SK-N-SH (cell line): ENCODE results near the gene CFAP43. TPM values are rescaled to one million over a fixed set of nuclear protein-coding genes. Genes with fewer than 3 reads are reported as not detected.
A peak's percentile ranks its signal among the peaks of the same experiment; 100 is the strongest.

ENCODE experiments used
- CTCF ChIA-PET: fragments of 300-600, 350-600 bp; formaldehyde crosslinking; extraction: SDS; loops from one replicate; lab custom pipeline; 2021; lab: Yijun Ruan, JAX
- POLR2A ChIA-PET: fragments of 350-600 bp; sonication (Branson Sonifier 250); formaldehyde crosslinking; extraction: SDS; loops from one replicate; lab custom pipeline; 2020; ENCODE audit warnings: antibody characterized with exemption, inconsistent platforms; lab: Yijun Ruan, JAX
- DNase-seq: peaks from one replicate; pipeline ENCODE4 v3.0.0; 2012
- H2AFZ ChIP-seq: fragments of 200-600 bp; sonication (generic); 2 replicates; pipeline ENCODE4 v1.8.1; 2016; ENCODE audit warnings: antibody characterized with exemption, mild to moderate bottlenecking, low read depth
- H3F3A ChIP-seq: fragments of 200-600 bp; sonication (generic); replicated peaks from 2 replicates; pipeline ENCODE3; 2016; ENCODE audit warnings: antibody characterized with exemption, mild to moderate bottlenecking; ENCODE audit not compliant: insufficient read depth
- H3K27ac ChIP-seq, 2 experiments: fragments of 200-500 bp in 1 of 2; fragments of 200-600 bp in 1 of 2; sonication (Bioruptor generic) in 1 of 2; sonication (generic), shearing (Covaris generic) in 1 of 2; 2 replicates each; pipeline versions ENCODE4 v1.5.1 to v1.6.1; 2014 to 2016; ENCODE audit warnings: low read depth in 2 of 2, inconsistent platforms in 1 of 2, low read length in 1 of 2, mild to moderate bottlenecking in 1 of 2, mixed read lengths in 1 of 2
- H3K27me3 ChIP-seq: fragments of 200-600 bp; sonication (generic), shearing (Covaris generic); 2 replicates; pipeline ENCODE4 v1.6.1; 2016; ENCODE audit warnings: mixed run types; ENCODE audit not compliant: insufficient read depth
- H3K36me3 ChIP-seq, 2 experiments: fragments of 200-500 bp in 1 of 2; fragments of 200-600 bp in 1 of 2; sonication (Bioruptor generic) in 1 of 2; sonication (generic) in 1 of 2; replicated peaks in 1 of 2; 2 replicates each; pipeline versions ENCODE3 to v1.5.1; 2014 to 2016; ENCODE audit warnings: low read length in 1 of 2, mild to moderate bottlenecking in 1 of 2; ENCODE audit not compliant: insufficient read depth in 2 of 2, control insufficient read depth in 1 of 2
- H3K4me1 ChIP-seq, 2 experiments: fragments of 200-500 bp in 1 of 2; fragments of 200-600 bp in 1 of 2; sonication (Bioruptor generic) in 1 of 2; sonication (generic), shearing (Covaris generic) in 1 of 2; 2 replicates each; pipeline versions ENCODE4 v1.5.1 to v1.6.1; 2014 to 2016; ENCODE audit warnings: low read depth in 1 of 2, low read length in 1 of 2, mixed run types in 1 of 2; ENCODE audit not compliant: insufficient read depth in 2 of 2, control insufficient read depth in 1 of 2
- H3K4me2 ChIP-seq: fragments of 200-600 bp; sonication (generic), shearing (Covaris generic); 2 replicates; pipeline ENCODE4 v1.6.1; 2017; ENCODE audit warnings: mixed run types
- H3K4me3 ChIP-seq, 2 experiments: fragments of 200-500 bp in 1 of 2; fragments of 200-600 bp in 1 of 2; sonication (Bioruptor generic) in 1 of 2; sonication (generic), shearing (Covaris generic) in 1 of 2; 2 replicates each; pipeline versions ENCODE4 v1.5.1 to v1.8.1; 2014 to 2016; ENCODE audit warnings: low read depth in 2 of 2, inconsistent platforms in 1 of 2, low read length in 1 of 2, mild to moderate bottlenecking in 1 of 2, mixed read lengths in 1 of 2, moderate library complexity in 1 of 2
- H3K79me2 ChIP-seq: fragments of 200-600 bp; sonication (generic); 2 replicates; pipeline ENCODE4 v1.8.1; 2017; ENCODE audit warnings: mild to moderate bottlenecking; ENCODE audit not compliant: insufficient read depth
- H3K9ac ChIP-seq: fragments of 200-600 bp; sonication (generic); 2 replicates; pipeline ENCODE4 v1.6.1; 2017; ENCODE audit warnings: mixed run types
- H3K9me2 ChIP-seq: fragments of 200-600 bp; sonication (generic); 2 replicates; pipeline ENCODE4 v1.6.1; 2017; ENCODE audit warnings: mixed run types
- H3K9me3 ChIP-seq: fragments of 200-600 bp; sonication (generic); 2 replicates; pipeline ENCODE4 v1.6.1; 2017; ENCODE audit warnings: mixed run types, mild to moderate bottlenecking, moderate library complexity
- H4K20me1 ChIP-seq: fragments of 200-600 bp; sonication (generic); 2 replicates; pipeline ENCODE4 v1.6.1; 2017; ENCODE audit warnings: mild to moderate bottlenecking, mixed run types; ENCODE audit not compliant: insufficient read depth
- CHD2 ChIP-seq: fragments of 150-350 bp; IDR thresholded peaks from 2 replicates; pipeline ENCODE4 v1.6.1; 2018; ENCODE audit warnings: low read length; ENCODE audit not compliant: partially characterized antibody
- CTCF ChIP-seq: fragments of 200-600 bp; sonication (generic); IDR thresholded peaks from 2 replicates; pipeline ENCODE4 v1.6.1; 2017; ENCODE audit warnings: antibody characterized with exemption, mild to moderate bottlenecking, moderate library complexity
- ELF1 ChIP-seq: IDR thresholded peaks from 2 replicates; pipeline ENCODE4 v1.4.0; 2012
- EZH2phosphoT487 ChIP-seq: fragments of 200-600 bp; sonication (generic); IDR thresholded peaks from 2 replicates; pipeline ENCODE4 v1.6.1; 2017; ENCODE audit warnings: low read depth, mixed run types, mild to moderate bottlenecking, antibody characterized with exemption, moderate library complexity, borderline replicate concordance
- FOXJ3 ChIP-seq: sonication (generic); formaldehyde crosslinking; IDR thresholded peaks from 2 replicates; pipeline ENCODE4 v1.5.1; 2020; ENCODE audit warnings: mild to moderate bottlenecking, missing genetic modification reagents
- FOXM1 ChIP-seq: IDR thresholded peaks from 2 replicates; pipeline ENCODE4 v1.4.0; 2012; ENCODE audit warnings: low read depth, mild to moderate bottlenecking
- GABPA ChIP-seq: IDR thresholded peaks from 2 replicates; pipeline ENCODE4 v1.4.0; 2012; ENCODE audit warnings: low read depth, mild to moderate bottlenecking
- JUND ChIP-seq: IDR thresholded peaks from 2 replicates; pipeline ENCODE4 v1.4.0; 2012
- MAX ChIP-seq: IDR thresholded peaks from 2 replicates; pipeline ENCODE4 v1.4.0; 2012; ENCODE audit warnings: low read depth
- MEF2A ChIP-seq: IDR thresholded peaks from 2 replicates; pipeline ENCODE4 v1.4.0; 2012; ENCODE audit warnings: low read depth, borderline replicate concordance
- MXI1 ChIP-seq: IDR thresholded peaks from 2 replicates; pipeline ENCODE4 v1.6.1; 2012; ENCODE audit warnings: mild to moderate bottlenecking, low read depth, low read length, improper control_type of control experiment
- NFIC ChIP-seq: IDR thresholded peaks from 2 replicates; pipeline ENCODE4 v1.4.0; 2012; ENCODE audit warnings: borderline replicate concordance
- POLR2AphosphoS5 ChIP-seq: IDR thresholded peaks from 2 replicates; pipeline ENCODE4 v1.6.1; 2012; ENCODE audit warnings: low read depth, low read length
- RAD21 ChIP-seq: IDR thresholded peaks from 2 replicates; pipeline ENCODE4 v1.6.1; 2012; ENCODE audit warnings: mild to moderate bottlenecking, low read length
- RCOR1 ChIP-seq: fragments of 150-350 bp; IDR thresholded peaks from 2 replicates; pipeline ENCODE4 v1.6.1; 2017; ENCODE audit warnings: antibody characterized with exemption, low read length
- RFX5 ChIP-seq: IDR thresholded peaks from 2 replicates; pipeline ENCODE4 v1.6.1; 2012; ENCODE audit warnings: mild to moderate bottlenecking, improper control_type of control experiment, low read length
- RXRA ChIP-seq: IDR thresholded peaks from 2 replicates; pipeline ENCODE4 v1.4.0; 2012; ENCODE audit warnings: low read depth, mild to moderate bottlenecking, borderline replicate concordance
- SIN3A ChIP-seq: IDR thresholded peaks from 2 replicates; pipeline ENCODE4 v1.6.1; 2012; ENCODE audit warnings: low read depth, mild to moderate bottlenecking, low read length, moderate library complexity, borderline replicate concordance
- TAF1 ChIP-seq: IDR thresholded peaks from 2 replicates; pipeline ENCODE4 v1.6.1; 2012; ENCODE audit warnings: low read depth, mild to moderate bottlenecking, low read length, moderate library complexity, borderline replicate concordance
- TCF12 ChIP-seq: IDR thresholded peaks from 2 replicates; pipeline ENCODE4 v1.4.0; 2012
- ZBTB33 ChIP-seq: IDR thresholded peaks from 2 replicates; pipeline ENCODE4 v1.4.0; 2012; ENCODE audit warnings: low read depth, borderline replicate concordance
- WGBS: methylation state at CpG from one replicate; pipeline ENCODE4 v1.1.6; 2017; ENCODE audit warnings: low lambda C conversion rate; 5-methylcytosine and 5-hydroxymethylcytosine counted together
- polyA plus RNA-seq, 3 experiments: library from polyadenylated mRNA; depleted of rRNA; stranded (reverse); fragments of >200 nt; gene quantifications; 2 replicates each; pipeline ENCODE4 v1.2.3, GENCODE V29; 2012

CFAP43 gene
- polyA plus RNA-seq, 1 of the 3 experiments (the other 2 are of a cell fraction) = 0.35 TPM

- peak within 1 kb of the TSS; percentile 95 for H3K9ac ChIP-seq
- H3K4me3 ChIP-seq = peak within 1 kb of the TSS; percentile 87 to 90
- H3K4me2 ChIP-seq = peak within 1 kb of the TSS; percentile 83
- peaks cover 8 to 21% of the 10 kb centered on the region in 2 experiments for H3K4me1 ChIP-seq
- no peaks in the 10 kb centered on the region for H3K27me3 ChIP-seq
- H2AFZ ChIP-seq = peak within 1 kb of the TSS; percentile 96
- H3K9me3 ChIP-seq = no peaks in the 10 kb centered on the region
- H4K20me1 ChIP-seq = peaks cover 11% of the 10 kb centered on the region
- ChIA-PET POLR2A (interaction anchor here (0.6 to 1.8 kb wide), 4 partner anchors 9 to 367 kb away, joined by 3 to 10 read pairs (median 4); partner anchors contain the start of gene GSTO2), CTCF (interaction anchor here (1.0 to 4.9 kb wide), 9 partner anchors 9 to 152 kb away, joined by 3 to 28 read pairs (median 4); partner anchors contain the start of genes CFAP58 and SFR1)
- peaks cover 33% of the 10 kb centered on the region for H3F3A ChIP-seq
- DNase-seq = peak; percentile 86
- WGBS = 4% methylated on average over 29 of the region's 69 CpGs
- H3K27ac ChIP-seq = peak within 1 kb of the TSS; percentile 89 to 93
- peaks cover 22 to 30% of the 10 kb centered on the region in 2 experiments for H3K36me3 ChIP-seq
- H3K79me2 ChIP-seq = peaks cover 57% of the 10 kb centered on the region
- H3K9me2 ChIP-seq = no peaks in the 10 kb centered on the region
- TF ChIP-seq RAD21 = no peak
- no peak for TF ChIP-seq MEF2A
- TF ChIP-seq POLR2AphosphoS5 = peak; percentile 82
- peak; percentile 69 for TF ChIP-seq MAX
- TF ChIP-seq SIN3A = peak; percentile 13; the same call in 1 of the 2 replicates
- peak; percentile 33; the same call in 1 of the 2 replicates for TF ChIP-seq MXI1
- TF ChIP-seq TAF1 = peak; percentile 84
- peak; percentile 72 for TF ChIP-seq GABPA
- TF ChIP-seq FOXM1 = no peak
- peak; percentile 92 for TF ChIP-seq ELF1
These were observed 22.5 kb upstream of the CFAP43 start, which contains the start of gene GSTO1 for GRCh38 chr10:104254493-104255310. TSS of gene GSTO1 (plus strand) at chr10:104254892. CDS start at chr10:104254929, 37 bp downstream.

- no peaks in the 10 kb centered on the region for H3K27me3 ChIP-seq
- peaks cover 8 to 17% of the 10 kb centered on the region in 2 experiments; a peak in 3 of 4 replicates for H3K4me1 ChIP-seq
- DNase-seq = no peak
- peak overlapping the region; percentile 96 for H2AFZ ChIP-seq
- H3K79me2 ChIP-seq = peaks cover 48% of the 10 kb centered on the region
- CTCF ChIA-PET = interaction anchor here (0.7 to 4.9 kb wide), 10 partner anchors 9 to 153 kb away, joined by 3 to 28 read pairs (median 4); partner anchors contain the start of gene CFAP58
- peak overlapping the region in 1 of 2 experiments; percentile 93; a peak in 3 of 4 replicates for H3K27ac ChIP-seq
- H3K36me3 ChIP-seq = peaks cover 13 to 22% of the 10 kb centered on the region in 2 experiments
- peak overlapping the region; percentile 83 for H3K4me2 ChIP-seq
- H3K9ac ChIP-seq = peak overlapping the region; percentile 95; the same call in 1 of the 2 replicates
- no peaks in the 10 kb centered on the region for H3K9me3 ChIP-seq
- 84% methylated on average over 10 of the region's 10 CpGs for WGBS
- no peaks in the 10 kb centered on the region for H3K9me2 ChIP-seq
- H4K20me1 ChIP-seq = peaks cover 11% of the 10 kb centered on the region
- H3F3A ChIP-seq = peaks cover 24% of the 10 kb centered on the region
- POLR2A ChIA-PET = interaction anchor here (0.6 to 1.8 kb wide), 4 partner anchors 10 to 366 kb away, joined by 3 to 10 read pairs (median 4); partner anchors contain the start of gene GSTO2
- peak overlapping the region; percentile 87 to 90; a peak in 3 of 4 replicates for H3K4me3 ChIP-seq
- TF ChIP-seq JUND = no peak
- no peak for TF ChIP-seq RXRA
- no peak for TF ChIP-seq CHD2
- no peak for TF ChIP-seq FOXM1
- no peak for TF ChIP-seq NFIC
- no peak for TF ChIP-seq CTCF
- TF ChIP-seq RFX5 = no peak
- TF ChIP-seq FOXJ3 (CRISPR knock-in tag) = no peak
- TF ChIP-seq ZBTB33 = no peak
- TF ChIP-seq TCF12 = no peak
- no peak for TF ChIP-seq ELF1
- TF ChIP-seq MXI1 = no peak
- TF ChIP-seq TAF1 = no peak
- no peak for TF ChIP-seq RCOR1
- TF ChIP-seq EZH2phosphoT487 = no peak
These were observed 21.6 kb upstream of the CFAP43 start for GRCh38 chr10:104253606-104254410.
